Measurements from ENCODE around the gene SIDT2. TPM values are rescaled to one million over a fixed set of nuclear protein-coding genes. Genes with fewer than 3 reads are reported as not detected.
A peak's percentile ranks its signal among the peaks of the same experiment; 100 is the strongest.

Gene SIDT2
- total and polyA plus RNA-seq, 2 donors (not counting 3 experiments of a cell fraction or from before 2014, with no cell fraction given), result 28.7 to 34.5 TPM

GRCh38 chr11:117231842-117232091, 53.2 kb downstream of the SIDT2 start, which contains the start of gene PCSK7:
Gene PCSK7, minus strand, starts transcription at chr11:117232073. Its CDS starts 2,229 bp downstream, at chr11:117229844.
- CTCF ChIA-PET, result interaction anchor here (0.6 to 3.6 kb wide), 16 partner anchors 10 to 715 kb away, joined by 3 to 24 read pairs (median 4); partner anchors contain the start of genes APOA5, PAFAH1B2 and SIDT2
- FAIRE-seq, result peak; percentile 61
- H3K4me2 ChIP-seq (ENCODE audit: insufficient read depth, low read length), result peak within 1 kb of the TSS; percentile 84
- H4K20me1 ChIP-seq (replicated peaks; ENCODE audit: control insufficient read depth, extremely low read depth, insufficient read depth, low read length), result no peaks in the 10 kb centered on the region
- H3K27me3 ChIP-seq (ENCODE audit: control insufficient read depth in 2 of 2, insufficient read depth in 2 of 2, low read length in 2 of 2), result no peaks in the 10 kb centered on the region
- peaks cover 20% of the 10 kb centered on the region for H3K4me1 ChIP-seq (ENCODE audit: control insufficient read depth, extremely low read depth, insufficient read depth, low read length)
- peak within 1 kb of the TSS; percentile 89 for H3K27ac ChIP-seq (ENCODE audit: insufficient read depth, low read depth, low read length)
- dilution Hi-C loops (cut with MboI; ENCODE audit: extremely low pct_ligation_motif_present, low sequenced_read_pairs), result no loop called here
- H3K4me3 ChIP-seq (replicated peaks in 1 of 3; ENCODE audit: insufficient read depth in 1 of 3, low read depth in 1 of 3, low read length in 3 of 3), result peak within 1 kb of the TSS; percentile 82 to 97 (median 90)
- DNase-seq (ENCODE audit: low read depth, low spot score), result no peak
- H3K9me3 ChIP-seq (replicated peaks; ENCODE audit: control insufficient read depth, insufficient read depth, low read length), result no peaks in the 10 kb centered on the region
- TF ChIP-seq EZH2 (IDR thresholded peaks at IDR 0.05; ENCODE audit: borderline replicate concordance, low read depth, low read length, severe bottlenecking) (no peak), FOS (IDR thresholded peaks at IDR 0.05; ENCODE audit: borderline replicate concordance, insufficient read depth, low read length) (no peak), GATA2 (IDR thresholded peaks at IDR 0.05; ENCODE audit: insufficient read depth, insufficient read length, low read depth, low read length) (no peak), POLR2AphosphoS5 (IDR thresholded peaks at IDR 0.05; ENCODE audit: insufficient read depth, low read depth, low read length) (no peak), MYC (IDR thresholded peaks at IDR 0.05; ENCODE audit: low read depth, low read length) (no peak), MAX (IDR thresholded peaks at IDR 0.05; ENCODE audit: insufficient read depth, insufficient read length) (no peak), JUN (IDR thresholded peaks at IDR 0.05; ENCODE audit: borderline replicate concordance, insufficient read depth, insufficient read length, low read depth) (no peak), POLR2A (IDR thresholded peaks at IDR 0.05; ENCODE audit: low read depth, low read length) (no peak)
- TF ChIP-seq, protein P1, sequence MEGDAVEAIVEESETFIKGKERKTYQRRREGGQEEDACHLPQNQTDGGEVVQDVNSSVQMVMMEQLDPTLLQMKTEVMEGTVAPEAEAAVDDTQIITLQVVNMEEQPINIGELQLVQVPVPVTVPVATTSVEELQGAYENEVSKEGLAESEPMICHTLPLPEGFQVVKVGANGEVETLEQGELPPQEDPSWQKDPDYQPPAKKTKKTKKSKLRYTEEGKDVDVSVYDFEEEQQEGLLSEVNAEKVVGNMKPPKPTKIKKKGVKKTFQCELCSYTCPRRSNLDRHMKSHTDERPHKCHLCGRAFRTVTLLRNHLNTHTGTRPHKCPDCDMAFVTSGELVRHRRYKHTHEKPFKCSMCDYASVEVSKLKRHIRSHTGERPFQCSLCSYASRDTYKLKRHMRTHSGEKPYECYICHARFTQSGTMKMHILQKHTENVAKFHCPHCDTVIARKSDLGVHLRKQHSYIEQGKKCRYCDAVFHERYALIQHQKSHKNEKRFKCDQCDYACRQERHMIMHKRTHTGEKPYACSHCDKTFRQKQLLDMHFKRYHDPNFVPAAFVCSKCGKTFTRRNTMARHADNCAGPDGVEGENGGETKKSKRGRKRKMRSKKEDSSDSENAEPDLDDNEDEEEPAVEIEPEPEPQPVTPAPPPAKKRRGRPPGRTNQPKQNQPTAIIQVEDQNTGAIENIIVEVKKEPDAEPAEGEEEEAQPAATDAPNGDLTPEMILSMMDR (IDR thresholded peaks at IDR 0.05; ENCODE audit: extremely low read depth in 1 of 2, insufficient read depth in 1 of 2, low read depth in 1 of 2, low read length in 2 of 2), result no peak
- BruUV-seq (replicated peaks), result no TSS peak
- peaks cover 19% of the 10 kb centered on the region for H3K79me2 ChIP-seq (ENCODE audit: control insufficient read depth, insufficient read depth, low read length)
- POLR2A ChIA-PET, result interaction anchor here (1.1 kb wide), 1 partner anchor 52 kb away, joined by 4 read pairs; no protein-coding TSS in a partner anchor
- H2AFZ ChIP-seq (ENCODE audit: low read depth, low read length), result peak within 1 kb of the TSS; percentile 100
- peak within 1 kb of the TSS; percentile 93 for H3K9ac ChIP-seq (replicated peaks; ENCODE audit: extremely low read depth, insufficient read depth, low read length)
- no peaks in the 10 kb centered on the region for H3K9me1 ChIP-seq (replicated peaks; ENCODE audit: control insufficient read depth, extremely low read depth, insufficient read depth, low read length)
- H3K36me3 ChIP-seq (ENCODE audit: control insufficient read depth in 2 of 2, extremely low read depth in 1 of 2, insufficient read depth in 2 of 2, low read length in 2 of 2), result peaks cover 0 to 19% of the 10 kb centered on the region in 2 experiments
- intact Hi-C loops (cut with micrococcal nuclease), result loop anchor here (1.0 to 10.0 kb wide), 4 partner anchors 50 to 583 kb away; partner anchors contain the start of gene BACE1

Measured in endothelial cell of umbilical vein (primary cell).